MM.1S (cell line): ENCODE results near the gene PDZRN3.

ENCODE experiments used
- DNase-seq: peaks from one replicate; pipeline ENCODE4 v3.0.0-alpha.2; 2015
- H2AFZ ChIP-seq: fragments of 300-600 bp; sonication (generic); 2 replicates; pipeline ENCODE4 v1.6.0; 2016; ENCODE audit warnings: antibody characterized with exemption, low read length
- H3F3A ChIP-seq: fragments of 300-600 bp; sonication (generic); 2 replicates; pipeline ENCODE4 v1.6.1; 2016; ENCODE audit warnings: mild to moderate bottlenecking, antibody characterized with exemption, low read length, moderate library complexity, mixed read lengths; ENCODE audit not compliant: insufficient read depth
- H3K27ac ChIP-seq: fragments of 300-600 bp; sonication (generic); 2 replicates; pipeline ENCODE4 v1.5.1; 2016; ENCODE audit warnings: mild to moderate bottlenecking, low read length
- H3K27me3 ChIP-seq: fragments of 300-600 bp; sonication (generic); replicated peaks from 2 replicates; pipeline ENCODE4 v1.6.0; 2016; ENCODE audit warnings: low read length; ENCODE audit not compliant: insufficient read depth
- H3K36me3 ChIP-seq: fragments of 300-600 bp; sonication (generic); replicated peaks from 2 replicates; pipeline ENCODE4 v1.6.1; 2016; ENCODE audit warnings: mild to moderate bottlenecking, low read length, mixed read lengths; ENCODE audit not compliant: insufficient read depth
- H3K4me1 ChIP-seq: fragments of 300-600 bp; sonication (generic); 2 replicates; pipeline ENCODE4 v1.6.1; 2016; ENCODE audit warnings: low read length, mixed read lengths
- H3K4me2 ChIP-seq: fragments of 300-600 bp; sonication (generic); 2 replicates; pipeline ENCODE4 v1.6.0; 2016; ENCODE audit warnings: low read depth, low read length
- H3K4me3 ChIP-seq: fragments of 300-600 bp; sonication (generic); 2 replicates; pipeline ENCODE4 v1.5.1; 2016; ENCODE audit warnings: low read length, mixed read lengths
- H3K79me2 ChIP-seq: fragments of 300-600 bp; sonication (generic); 2 replicates; pipeline ENCODE4 v1.6.1; 2016; ENCODE audit warnings: mixed run types, low read length, mixed read lengths
- H3K9ac ChIP-seq: fragments of 300-600 bp; sonication (generic); 2 replicates; pipeline ENCODE4 v1.6.1; 2016; ENCODE audit warnings: low read length, mixed read lengths
- H3K9me2 ChIP-seq: fragments of 300-600 bp; sonication (generic); replicated peaks from 2 replicates; pipeline ENCODE4 v1.6.1; 2016; ENCODE audit warnings: mild to moderate bottlenecking, low read length, mixed read lengths; ENCODE audit not compliant: insufficient read depth
- H3K9me3 ChIP-seq: fragments of 300-600 bp; sonication (generic); replicated peaks from 2 replicates; pipeline ENCODE4 v1.6.1; 2016; ENCODE audit warnings: mild to moderate bottlenecking, low read length, mixed read lengths; ENCODE audit not compliant: insufficient read depth
- H4K20me1 ChIP-seq: fragments of 300-600 bp; sonication (generic); 2 replicates; pipeline ENCODE4 v1.6.1; 2016; ENCODE audit warnings: mild to moderate bottlenecking, low read length, moderate library complexity, mixed read lengths; ENCODE audit not compliant: insufficient read depth
- CTCF ChIP-seq: fragments of 300-600 bp; sonication (generic); IDR thresholded peaks from 2 replicates; pipeline ENCODE4 v1.5.1; 2016; ENCODE audit warnings: antibody characterized with exemption, low read length, mixed read lengths
- EZH2 ChIP-seq: fragments of 300-600 bp; sonication (generic); optimal IDR thresholded peaks from 2 replicates; pipeline ENCODE3; 2017; ENCODE audit warnings: low read depth, mild to moderate bottlenecking, antibody characterized with exemption, low read length, mixed read lengths
- EZH2phosphoT487 ChIP-seq: fragments of 300-600 bp; sonication (generic); IDR thresholded peaks from 2 replicates; pipeline ENCODE4 v1.6.1; 2018; ENCODE audit warnings: antibody characterized with exemption, low read length

Gene PDZRN3

DNA sequence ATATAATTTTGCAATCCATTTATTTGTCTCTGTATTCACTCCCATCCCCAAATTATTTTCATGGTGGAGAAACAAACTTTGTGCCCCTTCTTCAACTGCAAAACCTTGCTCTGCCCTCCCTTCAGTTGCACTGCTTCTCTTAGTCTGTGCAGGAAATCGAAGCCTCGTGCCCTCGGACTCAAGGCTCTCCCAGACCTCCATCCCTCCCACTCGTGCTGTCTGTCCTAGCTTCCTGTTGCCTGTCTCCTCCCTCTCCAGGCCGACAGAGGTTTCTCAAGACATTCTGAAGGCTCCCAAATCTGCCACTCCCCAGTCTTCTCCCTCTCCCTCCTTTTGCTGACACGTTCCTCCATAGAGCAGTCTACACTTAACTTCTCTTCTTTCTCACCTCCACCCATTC, 177.6 kb downstream of the PDZRN3 start:
- no peaks in the 10 kb centered on the region for H4K20me1 ChIP-seq
- no peak overlapping the region for H3K4me3 ChIP-seq
- H3K27ac ChIP-seq = no peak overlapping the region
- H3K36me3 ChIP-seq = no peaks in the 10 kb centered on the region
- H3K9me3 ChIP-seq = no peaks in the 10 kb centered on the region
- no peaks in the 10 kb centered on the region for H3K27me3 ChIP-seq
- H3F3A ChIP-seq = peaks cover 38% of the 10 kb centered on the region
- H3K4me2 ChIP-seq = no peak overlapping the region
- no peak for TF ChIP-seq CTCF
- TF ChIP-seq EZH2 = no peak
- no peak for TF ChIP-seq EZH2phosphoT487
- no peaks in the 10 kb centered on the region for H3K79me2 ChIP-seq
- peaks cover 42% of the 10 kb centered on the region for H3K4me1 ChIP-seq
- H2AFZ ChIP-seq = no peak overlapping the region
- no peaks in the 10 kb centered on the region for H3K9me2 ChIP-seq
- H3K9ac ChIP-seq = no peak overlapping the region
- no peak for DNase-seq

DNA sequence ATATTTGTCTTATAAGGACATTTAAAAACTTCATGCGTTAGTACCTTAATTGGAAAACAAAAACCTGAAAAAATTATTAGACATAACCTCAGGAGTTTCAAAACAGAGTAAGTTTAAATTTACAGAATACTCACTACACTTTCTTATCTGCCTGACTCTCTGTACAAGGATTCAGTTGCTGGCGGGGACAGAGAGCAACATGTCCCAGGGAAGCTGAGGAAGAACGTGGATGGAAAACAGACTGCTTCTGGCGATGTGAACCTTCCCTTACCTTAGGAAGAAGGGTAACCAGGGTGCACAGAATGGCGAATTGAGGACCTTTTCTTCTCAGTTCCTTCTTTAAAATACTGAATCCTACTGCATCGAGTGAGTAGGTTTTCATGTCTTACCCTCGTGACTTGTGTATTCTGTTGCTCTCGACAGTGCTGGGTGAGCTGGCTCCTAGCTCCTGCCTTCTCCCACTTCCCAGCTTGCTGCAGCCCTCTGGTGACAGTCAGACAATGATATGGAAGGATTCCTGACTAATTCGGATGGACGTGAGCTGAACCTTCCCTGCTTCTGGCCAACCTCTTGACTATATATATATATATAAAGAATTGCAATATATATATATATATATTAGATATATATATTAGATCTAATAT, 178.2 kb downstream of the PDZRN3 start:
- Histone ChIP-seq H2AFZ (no peak overlapping the region), H4K20me1 (no peaks in the 10 kb centered on the region), H3K27ac (no peak overlapping the region), H3K9ac (no peak overlapping the region), H3K4me2 (no peak overlapping the region), H3K27me3 (no peaks in the 10 kb centered on the region), H3K4me3 (no peak overlapping the region), H3K9me2 (no peaks in the 10 kb centered on the region), H3F3A (peaks cover 35% of the 10 kb centered on the region), H3K9me3 (no peaks in the 10 kb centered on the region), H3K79me2 (no peaks in the 10 kb centered on the region), H3K36me3 (no peaks in the 10 kb centered on the region), H3K4me1 (peaks cover 37% of the 10 kb centered on the region)
- DNase-seq = no peak
- TF ChIP-seq CTCF = no peak
- TF ChIP-seq EZH2 = no peak
- no peak for TF ChIP-seq EZH2phosphoT487

- TF ChIP-seq EZH2 = no peak
- no peak for TF ChIP-seq EZH2phosphoT487
- TF ChIP-seq CTCF = no peak
- H3K9me2 ChIP-seq = no peaks in the 10 kb centered on the region
- no peak overlapping the region for H3K9ac ChIP-seq
- DNase-seq = no peak
- no peak overlapping the region for H3K4me2 ChIP-seq
- H3K79me2 ChIP-seq = no peaks in the 10 kb centered on the region
- no peak overlapping the region for H2AFZ ChIP-seq
- H3K4me1 ChIP-seq = peaks cover 6% of the 10 kb centered on the region
- H3K27me3 ChIP-seq = no peaks in the 10 kb centered on the region
- no peaks in the 10 kb centered on the region for H3K9me3 ChIP-seq
- H3K36me3 ChIP-seq = no peaks in the 10 kb centered on the region
- peaks cover 2% of the 10 kb centered on the region; the same call in 1 of the 2 replicates for H3F3A ChIP-seq
- H3K27ac ChIP-seq = no peak overlapping the region
- H4K20me1 ChIP-seq = no peaks in the 10 kb centered on the region
- no peak overlapping the region for H3K4me3 ChIP-seq
Measured at GRCh38 chr3:73442886-73443285, 181.9 kb downstream of the PDZRN3 start.
